GM18511 (cell line): Measurements from ENCODE around the gene PTPRG.

Experiments
- ATAC-seq: cut with Tn5 transposase; IDR thresholded peaks from one replicate; pipeline ENCODE4 v1.9.1; 2021; ENCODE audit warnings: mild to moderate bottlenecking, moderate library complexity; ENCODE audit not compliant: unreplicated experiment

The PTPRG gene

GRCh38 chr3:61788623-61789507 is 227.5 kb downstream of the PTPRG start:
- no peak for ATAC-seq

- ATAC-seq: no peak
Observed at GRCh38 chr3:61789861-61790260, 228.5 kb downstream of the PTPRG start.

- no peak for ATAC-seq
Observed at GRCh38 chr3:61790411-61790810, 229.0 kb downstream of the PTPRG start.

DNA sequence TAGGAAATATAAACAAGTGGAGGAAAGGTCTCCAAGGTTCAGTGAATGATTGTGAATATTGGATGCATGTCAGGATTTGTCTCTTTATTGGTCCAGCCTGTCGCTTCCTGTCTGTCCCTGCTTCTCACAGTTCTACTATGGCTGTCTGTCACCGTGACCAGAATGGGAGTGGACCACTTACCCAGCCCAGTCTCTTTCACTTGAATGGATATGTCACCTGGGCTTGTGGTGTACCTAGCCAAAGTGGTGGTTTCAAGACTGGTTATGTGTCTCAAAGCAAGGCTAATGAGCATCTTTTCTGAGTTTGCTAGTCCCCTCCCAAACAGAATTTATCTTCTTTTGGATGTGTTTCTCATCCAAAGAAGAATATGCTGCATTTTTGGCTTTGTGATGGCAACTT is 231.7 kb downstream of the PTPRG start:
- no peak for ATAC-seq

DNA sequence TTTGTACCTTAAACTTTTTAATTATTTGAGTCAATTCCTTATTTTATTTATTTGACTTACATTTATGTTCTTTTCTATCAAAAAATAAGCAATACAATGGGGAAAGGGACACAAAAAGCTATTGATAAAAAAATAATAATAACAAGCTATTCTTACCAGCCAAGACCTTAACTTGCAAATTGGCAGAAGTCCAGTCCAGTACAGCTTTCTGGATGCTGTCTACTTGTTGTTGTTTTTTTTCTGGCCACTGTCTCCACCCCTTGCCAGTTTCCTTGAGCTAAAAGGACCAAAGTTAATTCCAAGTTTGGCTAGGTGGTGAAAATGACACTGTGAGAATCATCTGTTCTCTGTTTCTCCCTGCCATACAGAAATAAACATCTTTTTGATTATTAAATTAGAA is 232.2 kb downstream of the PTPRG start:
- ATAC-seq: no peak

GRCh38 chr3:61794341-61794740 is 233.0 kb downstream of the PTPRG start:
- ATAC-seq: no peak

GRCh38 chr3:61794961-61795360 is 233.6 kb downstream of the PTPRG start:
- no peak for ATAC-seq

DNA sequence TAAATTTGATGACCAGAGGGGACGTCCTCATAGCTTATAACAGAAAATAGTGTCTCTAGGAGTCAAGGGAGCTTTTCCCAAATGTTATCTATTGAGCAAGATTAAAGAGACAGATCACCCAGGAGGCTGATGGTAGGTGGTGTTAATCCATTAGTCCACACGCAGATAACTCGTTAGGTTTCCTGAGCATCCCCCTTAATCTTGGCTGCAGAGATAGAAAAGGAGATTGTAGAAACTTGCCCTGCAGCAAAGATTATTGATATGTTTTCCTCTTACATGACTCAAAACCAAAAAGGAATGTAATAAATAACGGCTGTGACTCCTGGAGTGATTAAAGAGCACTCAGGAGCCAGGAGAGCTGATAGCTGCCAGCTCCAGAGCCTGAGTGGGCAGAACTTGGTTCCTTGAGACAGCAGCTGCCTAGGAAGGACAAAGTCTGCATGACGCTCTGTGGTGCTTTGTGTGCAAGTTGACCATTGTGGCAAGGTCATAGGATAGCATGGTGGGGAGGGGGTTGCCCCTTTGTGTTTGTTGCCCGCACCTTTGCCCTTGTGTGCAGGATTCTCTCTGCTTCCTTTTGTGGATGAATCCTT is 234.8 kb downstream of the PTPRG start:
- no peak for ATAC-seq

GRCh38 chr3:61796911-61797310 is 235.5 kb downstream of the PTPRG start:
- ATAC-seq: no peak

GRCh38 chr3:61802772-61803171 is 241.4 kb downstream of the PTPRG start:
- ATAC-seq: no peak

DNA sequence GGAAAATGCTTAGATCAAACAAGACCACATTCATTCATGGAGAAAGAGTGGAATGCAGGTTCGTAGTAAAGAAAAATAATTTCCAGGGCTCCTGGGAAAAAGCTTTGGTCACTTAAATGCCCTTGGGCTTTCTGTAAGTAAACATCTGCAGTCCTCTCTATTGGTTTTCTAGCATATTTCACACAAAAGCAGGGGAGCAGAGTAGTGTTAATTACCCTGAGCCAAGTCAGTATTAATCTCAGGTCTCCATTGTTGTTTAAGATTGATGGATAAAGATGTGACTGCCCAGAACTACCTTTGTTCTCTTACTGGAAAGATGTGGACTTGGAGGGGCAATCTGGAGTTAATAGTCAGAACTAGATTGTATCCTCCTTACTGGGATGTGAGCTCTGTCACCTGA is 242.6 kb downstream of the PTPRG start:
- ATAC-seq: no peak

- no peak for ATAC-seq
Observed at GRCh38 chr3:61804782-61805181, 243.4 kb downstream of the PTPRG start.

- ATAC-seq: no peak
Observed at GRCh38 chr3:61805510-61806080, 244.2 kb downstream of the PTPRG start.

- ATAC-seq: no peak
Observed at GRCh38 chr3:61806810-61807209, 245.4 kb downstream of the PTPRG start.

DNA sequence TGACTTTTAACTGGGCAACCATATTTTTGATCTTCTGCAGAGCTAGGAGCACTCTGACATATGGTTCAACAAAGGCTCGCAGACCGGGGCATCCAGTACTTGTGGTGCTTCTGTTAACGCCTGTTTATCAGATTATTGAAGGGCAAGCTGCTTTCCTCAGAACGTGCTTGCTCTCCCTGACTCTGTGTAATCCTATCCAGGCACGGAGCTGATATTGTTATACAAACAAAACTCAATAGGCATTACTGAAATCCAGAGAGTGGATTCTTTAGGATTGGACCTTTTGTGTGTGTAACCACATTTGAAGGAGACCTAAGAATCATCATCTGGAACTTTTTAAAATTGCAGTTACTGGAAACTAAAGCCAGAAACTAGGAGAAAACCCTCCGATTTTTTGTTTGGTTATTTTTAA is 246.5 kb downstream of the PTPRG start:
- no peak for ATAC-seq

GRCh38 chr3:61808526-61808925 is 247.2 kb downstream of the PTPRG start:
- no peak for ATAC-seq

DNA sequence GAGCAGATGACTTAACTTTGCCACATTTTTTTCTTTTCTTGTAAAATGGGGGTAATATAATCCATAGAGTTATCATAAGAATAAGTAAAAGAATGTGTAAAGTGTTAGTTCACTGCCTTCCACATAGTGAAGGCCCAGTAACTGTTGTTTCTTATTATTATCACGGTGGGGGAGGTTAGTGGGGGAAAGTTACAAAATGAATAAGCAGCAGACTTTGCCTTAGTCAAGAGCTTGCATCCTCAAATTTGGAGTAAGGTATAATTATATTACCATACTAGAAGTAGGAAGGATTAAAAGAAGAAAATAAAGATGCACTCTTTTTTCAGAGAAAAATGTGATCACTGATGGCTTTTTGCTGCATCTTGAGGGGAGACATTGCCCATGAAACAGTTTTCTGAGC is 247.6 kb downstream of the PTPRG start:
- ATAC-seq: no peak

GRCh38 chr3:61809879-61810278 is 248.5 kb downstream of the PTPRG start:
- ATAC-seq: no peak

GRCh38 chr3:61810953-61811497 is 249.7 kb downstream of the PTPRG start:
- no peak for ATAC-seq

DNA sequence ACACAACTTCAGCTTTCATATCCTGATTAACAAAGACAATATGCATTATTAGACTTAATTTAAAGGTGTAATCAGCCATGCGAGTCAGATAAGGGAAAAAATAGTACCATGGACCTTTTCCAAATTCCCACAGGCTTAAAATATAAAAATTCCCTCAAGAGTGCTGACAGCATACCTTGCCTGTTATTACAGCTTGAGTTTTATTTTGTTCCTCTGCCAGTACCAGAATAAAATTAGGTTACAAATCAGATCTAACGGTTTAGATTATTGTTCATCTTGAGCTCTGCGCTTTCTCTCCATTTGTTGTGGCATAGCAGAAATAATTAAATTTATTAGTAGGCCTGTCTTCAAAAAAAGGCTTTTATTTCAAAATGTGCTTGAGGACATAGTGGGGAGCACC is 250.3 kb downstream of the PTPRG start:
- ATAC-seq: no peak

DNA sequence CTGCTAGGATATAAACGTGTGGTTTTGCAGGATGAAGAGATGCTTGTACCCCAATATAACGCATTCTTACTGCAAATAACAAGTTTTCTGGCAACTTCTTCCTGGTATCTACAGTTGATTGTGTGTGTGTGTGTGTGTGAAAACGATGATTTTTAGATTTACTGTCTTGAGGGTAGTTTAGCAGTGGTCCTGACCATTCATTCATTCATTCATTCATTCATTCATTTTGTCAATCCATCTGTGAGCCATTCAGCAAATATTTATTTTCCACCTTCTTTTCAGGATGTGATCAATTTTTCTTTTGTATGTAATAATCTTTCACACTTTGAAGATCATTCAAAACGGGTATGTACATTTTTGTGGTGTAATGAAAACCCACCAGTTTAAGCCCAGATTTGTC is 250.7 kb downstream of the PTPRG start:
- ATAC-seq: no peak

- no peak for ATAC-seq
Observed at GRCh38 chr3:61812517-61812916, 251.1 kb downstream of the PTPRG start.
